HG03442 (cell line): ENCODE results near the gene LAIR1.
"Not testable (repeated sequence)": the region's sequence is repeated elsewhere in the genome, so short reads cannot be mapped to it uniquely, and the experiment has no call there.

ENCODE experiments used
- ATAC-seq: cut with Tn5 transposase; IDR thresholded peaks from one replicate; pipeline ENCODE4 v1.9.1; 2021; ENCODE audit warnings: mild to moderate bottlenecking, moderate library complexity; ENCODE audit not compliant: unreplicated experiment

The LAIR1 gene

GRCh38 chr19:54364775-54365257 is at the start of gene LAIR1:
Gene LAIR1, minus strand, starts transcription at chr19:54364931. Its CDS starts 127 bp downstream, at chr19:54364804.
- no peak for ATAC-seq

- no peak for ATAC-seq
Measured at GRCh38 chr19:54414156-54414555, 49.4 kb upstream of the LAIR1 start.

GRCh38 chr19:54412877-54413276 is 48.1 kb upstream of the LAIR1 start:
- no peak for ATAC-seq

GRCh38 chr19:54411033-54411432 is 46.3 kb upstream of the LAIR1 start:
- no peak for ATAC-seq

GRCh38 chr19:54408456-54409026 is 43.8 kb upstream of the LAIR1 start:
- ATAC-seq: no peak

- ATAC-seq: no peak
Measured at GRCh38 chr19:54407780-54408179, 43.0 kb upstream of the LAIR1 start.

GRCh38 chr19:54405628-54406027 is 40.9 kb upstream of the LAIR1 start:
- ATAC-seq: no peak

GRCh38 chr19:54403054-54403453 is 38.3 kb upstream of the LAIR1 start:
- ATAC-seq: no peak

- no peak for ATAC-seq
Measured at GRCh38 chr19:54400913-54401312, 36.2 kb upstream of the LAIR1 start.

GRCh38 chr19:54399189-54399588 is 34.5 kb upstream of the LAIR1 start:
- ATAC-seq: no peak

GRCh38 chr19:54395685-54396084 is 31.0 kb upstream of the LAIR1 start:
- ATAC-seq: no peak

- ATAC-seq: no peak
Measured at GRCh38 chr19:54393381-54393780, 28.6 kb upstream of the LAIR1 start.

- ATAC-seq: no peak
Measured at GRCh38 chr19:54392105-54392504, 27.4 kb upstream of the LAIR1 start.

GRCh38 chr19:54391589-54392061 is 26.9 kb upstream of the LAIR1 start:
- ATAC-seq: no peak

GRCh38 chr19:54390942-54391577 is 26.3 kb upstream of the LAIR1 start:
- ATAC-seq: no peak

- ATAC-seq: no peak
Measured at GRCh38 chr19:54389553-54389952, 24.8 kb upstream of the LAIR1 start.

- no peak for ATAC-seq
Measured at GRCh38 chr19:54388802-54389139, 24.0 kb upstream of the LAIR1 start.

- no peak for ATAC-seq
Measured at GRCh38 chr19:54387991-54388801, 23.5 kb upstream of the LAIR1 start.

- ATAC-seq: no peak
Measured at GRCh38 chr19:54383330-54383729, 18.6 kb upstream of the LAIR1 start.

- ATAC-seq: not testable (repeated sequence)
Measured at GRCh38 chr19:54382041-54382440, 17.3 kb upstream of the LAIR1 start.

GRCh38 chr19:54380897-54381296 is 16.2 kb upstream of the LAIR1 start:
- ATAC-seq: no peak

GRCh38 chr19:54379187-54379678 is 14.5 kb upstream of the LAIR1 start:
- no peak for ATAC-seq
